K562 (cell line): Measurements from ENCODE around the gene CGB8. TPM values are rescaled to one million over a fixed set of nuclear protein-coding genes. Genes with fewer than 3 reads are reported as not detected.
A peak's percentile ranks its signal among the peaks of the same experiment; 100 is the strongest.

Experiments used
- BCOR ChIP-seq: fragments of 450-650 bp; IDR thresholded peaks from 2 replicates; pipeline ENCODE4 v1.6.1; 2016
- CTBP1 ChIP-seq: fragments of 450-650 bp; IDR thresholded peaks from 2 replicates; pipeline ENCODE4 v1.6.1; 2016; ENCODE audit warnings: borderline replicate concordance
- CTCF ChIP-seq, 3 experiments: IDR thresholded peaks in 2 of 3; conservative IDR thresholded peaks in 1 of 3; 2 replicates each; pipeline ENCODE4 v1.5.1; 2011 to 2012; ENCODE audit warnings: low read length in 3 of 3, mild to moderate bottlenecking in 3 of 3, control low read depth in 2 of 3, improper control_type of control experiment in 1 of 3, inconsistent platforms in 1 of 3, low read depth in 1 of 3, mixed read lengths in 1 of 3, moderate library complexity in 1 of 3; ENCODE audit not compliant: insufficient read depth in 2 of 3
- HMGXB4 ChIP-seq: sonication (generic); formaldehyde crosslinking; IDR thresholded peaks from 2 replicates; pipeline ENCODE4 v1.8.1; 2023; ENCODE audit warnings: mild to moderate bottlenecking, missing genetic modification reagents
- JUND ChIP-seq, 2 experiments: IDR thresholded peaks; 2 replicates in 1 of 2; 3 replicates in 1 of 2; pipeline ENCODE4 v1.6.1; 2011; ENCODE audit warnings: borderline replicate concordance in 2 of 2, low read depth in 2 of 2, low read length in 2 of 2, improper control_type of control experiment in 1 of 2, missing biosample characterization in 1 of 2, missing genetic modification characterization in 1 of 2, missing genetic modification reagents in 1 of 2
- MTA1 ChIP-seq: fragments of 450-650 bp; IDR thresholded peaks from 2 replicates; pipeline ENCODE4 v1.6.1; 2017; ENCODE audit warnings: borderline replicate concordance
- NFIC ChIP-seq: fragments of 450-650 bp; IDR thresholded peaks from 2 replicates; pipeline ENCODE4 v1.6.1; 2017; ENCODE audit warnings: mild to moderate bottlenecking, inconsistent platforms
- POLR2A ChIP-seq: fragments of 450-650 bp; conservative IDR thresholded peaks from 2 replicates; pipeline ENCODE4 v1.6.1; 2016
- STAG1 ChIP-seq: sonication (generic); formaldehyde crosslinking; IDR thresholded peaks from 2 replicates; pipeline ENCODE4 v1.5.0; 2020; ENCODE audit warnings: missing genetic modification reagents, borderline replicate concordance
- VEZF1 ChIP-seq: fragments of 200-800 bp; sonication (Bioruptor generic); IDR thresholded peaks from 2 replicates; pipeline ENCODE4 v1.6.1; 2017; ENCODE audit warnings: missing genetic modification characterization, missing compliant biosample characterization
- ZNF407 ChIP-seq: fragments of 450-650 bp; IDR thresholded peaks from 2 replicates; pipeline ENCODE4 v1.6.1; 2016; ENCODE audit warnings: low read depth
- polyA plus RNA-seq, 8 experiments: library from polyadenylated mRNA; depleted of rRNA in 4 of 8; stranded (reverse) in 5 of 8; unstranded in 3 of 8; fragments of >200 nt; fragmentation: Nextera tagmentation in 2 of 8; fragmentation: Illumina TruSeq in 1 of 8; extraction: Ambion mirVana in 2 of 8; extraction: Trizol in 1 of 8; gene quantifications; 2 replicates each; pipeline versions ENCODE4 v1.2.1 to v1.2.3, GENCODE V29; 2011 to 2014; ENCODE audit warnings: inconsistent platforms in 1 of 8, missing spikeins in 1 of 8
- total RNA-seq, 7 experiments: library from RNA; depleted of rRNA in 6 of 7; stranded (reverse); fragments of >200 nt in 6 of 7; fragmentation: Illumina TruSeq in 2 of 7; extraction: Trizol in 2 of 7; gene quantifications; 2 replicates each; pipeline versions ENCODE4 v1.2.1 to v1.2.3, GENCODE V29; 2011 to 2021; ENCODE audit warnings: low replicate concordance in 1 of 7

CGB8 gene
- total and polyA plus RNA-seq, 9 of the 15 experiments (the other 6 are each of a cell fraction or from before 2014, with no cell fraction given): not detected

- TF ChIP-seq ZNF407 (peak; percentile 73), MTA1 (peak; percentile 54; the same call in 1 of the 2 replicates), BCOR (peak; percentile 61), STAG1 (no peak), JUND (IDR thresholded peaks at IDR 0.05; ENCODE audit: borderline replicate concordance, low read depth, low read length) (peak; percentile 32; the same call in 1 of the 2 replicates), JUND (tag; IDR thresholded peaks at IDR 0.05; ENCODE audit: borderline replicate concordance, low read depth, low read length) (peak; percentile 32; the same call in 1 of the 3 replicates), CTBP1 (peak; percentile 39; the same call in 1 of the 2 replicates), POLR2A (0 out of 2 replicates have a peak, but pooled peaks have one; percentile 35), VEZF1 (CRISPR knock-in tag) (peak; percentile 69), NFIC (peak; percentile 17; the same call in 1 of the 2 replicates), CTCF (IDR thresholded peaks at IDR 0.05 in 2 of 3, conservative IDR thresholded peaks at IDR 0.05 in 1 of 3; ENCODE audit: insufficient read depth in 2 of 3, low read depth in 1 of 3, low read length in 3 of 3) (peak; percentile 71 to 84 (median 79)), HMGXB4 (CRISPR knock-in tag) (no peak)
These were observed 24.8 kb upstream of the CGB8 start (continued) for GRCh38 chr19:49073514-49074378.
